HCT116 (cell line): ENCODE measurements around the gene LYST. TPM values are rescaled to one million over a fixed set of nuclear protein-coding genes. Genes with fewer than 3 reads are reported as not detected.

Source experiments
- ATAC-seq: fragments of 200-7000 bp; cut with Tn5 transposase; 2 replicates; pipeline ENCODE4 v1.9.1; 2020; ENCODE audit warnings: mild to moderate bottlenecking, moderate library complexity
- BruUV-seq: library from RNA; stranded (reverse); fragments of 400-500 nt; replicated peaks from 2 replicates; lab custom pipeline; 2021; lab: Mats Ljungman, UMichigan
- CTCF ChIA-PET: fragments of 300-600 bp; sonication (Branson Sonifier 250); formaldehyde crosslinking; loops from one replicate; lab custom pipeline; 2021; ENCODE audit warnings: antibody characterized with exemption; lab: Charles Lee
- POLR2A ChIA-PET: fragments of 300-600, 350-600 bp; sonication (Branson Sonifier 250); formaldehyde crosslinking; loops from one replicate; lab custom pipeline; 2021; ENCODE audit warnings: antibody characterized with exemption; lab: Charles Lee
- RAD21 ChIA-PET, 2 experiments: fragments of 300-600 bp; sonication (Branson Sonifier 250); formaldehyde crosslinking; loops; one replicate each; lab custom pipeline; 2023; ENCODE audit warnings: low total read pairs in 2 of 2; ENCODE audit not compliant: uncharacterized antibody in 2 of 2, unreplicated experiment in 2 of 2, low non-redundant PET in 1 of 2; lab: Charles Lee
- DNase-seq: peaks from one replicate; pipeline ENCODE4 v3.0.0-alpha.2; 2010; ENCODE audit warnings: low read depth, low spot score
- H2AFZ ChIP-seq: fragments of 200-600 bp; shearing (Covaris generic), sonication (generic); 2 replicates; pipeline ENCODE4 v1.6.1; 2017; ENCODE audit warnings: low read depth, mixed run types, mixed read lengths, antibody characterized with exemption, low read length; ENCODE audit not compliant: poor library complexity, severe bottlenecking
- H3K27ac ChIP-seq: 2 replicates; pipeline ENCODE4 v1.5.1; 2012; ENCODE audit warnings: low read depth, low read length
- H3K27me3 ChIP-seq: fragments of 200-600 bp; sonication (generic); 2 replicates; pipeline ENCODE4 v1.6.1; 2016; ENCODE audit warnings: mixed run types, low read length, mixed read lengths; ENCODE audit not compliant: insufficient read depth
- H3K36me3 ChIP-seq, 2 experiments: fragments of 200-500 bp in 1 of 2; fragments of 200-600 bp in 1 of 2; sonication (Bioruptor generic) in 1 of 2; sonication (generic) in 1 of 2; 2 replicates each; pipeline versions ENCODE4 v1.5.1 to v1.6.1; 2014 to 2016; ENCODE audit warnings: low read length in 2 of 2, inconsistent platforms in 1 of 2, mixed read lengths in 1 of 2, mixed run types in 1 of 2; ENCODE audit not compliant: insufficient read depth in 2 of 2, control insufficient read depth in 1 of 2
- H3K4me1 ChIP-seq, 2 experiments: fragments of 200-600 bp in 1 of 2; sonication (generic) in 1 of 2; 2 replicates each; pipeline versions ENCODE4 v1.5.1 to v1.6.1; 2012 to 2017; ENCODE audit warnings: low read length in 2 of 2, inconsistent platforms in 1 of 2, mild to moderate bottlenecking in 1 of 2, mixed read lengths in 1 of 2, mixed run types in 1 of 2, moderate library complexity in 1 of 2; ENCODE audit not compliant: insufficient read depth in 2 of 2, control insufficient read depth in 1 of 2
- H3K4me2 ChIP-seq: fragments of 200-600 bp; sonication (generic); 2 replicates; pipeline ENCODE4 v1.6.1; 2017; ENCODE audit warnings: mixed run types, low read length, mixed read lengths
- H3K4me3 ChIP-seq, 2 experiments: fragments of 200-600 bp in 1 of 2; sonication (generic) in 1 of 2; replicated peaks in 1 of 2; 2 replicates each; pipeline ENCODE4 v1.5.1; 2011 to 2016; ENCODE audit warnings: low read length in 2 of 2, control low read depth in 1 of 2, low read depth in 1 of 2, mild to moderate bottlenecking in 1 of 2, mixed read lengths in 1 of 2, mixed run types in 1 of 2
- H3K79me2 ChIP-seq: fragments of 200-600 bp; sonication (generic); 2 replicates; pipeline ENCODE4 v1.6.1; 2017; ENCODE audit warnings: mild to moderate bottlenecking, mixed run types, low read length, moderate library complexity, mixed read lengths; ENCODE audit not compliant: insufficient read depth
- H3K9ac ChIP-seq: fragments of 200-600 bp; sonication (generic); 2 replicates; pipeline ENCODE4 v1.6.1; 2016; ENCODE audit warnings: low read length, mixed read lengths
- H3K9me2 ChIP-seq: fragments of 200-600 bp; sonication (generic), shearing (Covaris generic); 2 replicates; pipeline ENCODE4 v1.6.1; 2017; ENCODE audit warnings: mixed run types, mild to moderate bottlenecking, moderate library complexity; ENCODE audit not compliant: insufficient read depth
- H3K9me3 ChIP-seq, 2 experiments: fragments of 200-500 bp in 1 of 2; fragments of 200-600 bp in 1 of 2; sonication (Bioruptor generic) in 1 of 2; sonication (generic) in 1 of 2; 2 replicates each; pipeline ENCODE4 v1.6.1; 2014 to 2017; ENCODE audit warnings: low read length in 2 of 2, mixed read lengths in 2 of 2, inconsistent platforms in 1 of 2, low read depth in 1 of 2, mild to moderate bottlenecking in 1 of 2, mixed run types in 1 of 2, moderate library complexity in 1 of 2; ENCODE audit not compliant: control insufficient read depth in 1 of 2, insufficient read depth in 1 of 2
- H4K20me1 ChIP-seq: fragments of 200-600 bp; sonication (generic), shearing (Covaris generic); 2 replicates; pipeline ENCODE4 v1.6.1; 2017; ENCODE audit warnings: mixed run types, mild to moderate bottlenecking, moderate library complexity; ENCODE audit not compliant: insufficient read depth
- ATF3 ChIP-seq: IDR thresholded peaks from 2 replicates; pipeline ENCODE4 v1.6.1; 2012
- CTCF ChIP-seq, 3 experiments: fragments of 200-600 bp in 1 of 3; sonication (generic) in 1 of 3; IDR thresholded peaks in 2 of 3; conservative IDR thresholded peaks in 1 of 3; 2 replicates each; pipeline ENCODE4 v1.5.1; 2012 to 2017; ENCODE audit warnings: low read depth in 2 of 3, low read length in 2 of 3, antibody characterized with exemption in 1 of 3, borderline replicate concordance in 1 of 3, control low read depth in 1 of 3, mild to moderate bottlenecking in 1 of 3, mixed read lengths in 1 of 3, mixed run types in 1 of 3, moderate library complexity in 1 of 3; ENCODE audit not compliant: insufficient read depth in 1 of 3
- ELF1 ChIP-seq: IDR thresholded peaks from 2 replicates; pipeline ENCODE4 v1.6.1; 2012; ENCODE audit warnings: low read depth, borderline replicate concordance
- EZH2 ChIP-seq: fragments of 200-600 bp; sonication (generic); IDR thresholded peaks from 2 replicates; pipeline ENCODE4 v1.6.1; 2017; ENCODE audit warnings: antibody characterized with exemption, mixed run types
- FOSL1 ChIP-seq: IDR thresholded peaks from 2 replicates; pipeline ENCODE4 v1.6.1; 2012; ENCODE audit warnings: low read depth
- JUND ChIP-seq: IDR thresholded peaks from 2 replicates; pipeline ENCODE4 v1.6.1; 2012
- POLR2A ChIP-seq: IDR thresholded peaks from 2 replicates; pipeline ENCODE4 v1.7.0; 2011; ENCODE audit warnings: borderline replicate concordance; ENCODE audit not compliant: insufficient read depth, insufficient read length; ENCODE audit errors: extremely low read depth
- SIN3A ChIP-seq: IDR thresholded peaks from 2 replicates; pipeline ENCODE4 v1.6.1; 2012; ENCODE audit warnings: low read depth
- SRF ChIP-seq: IDR thresholded peaks from 2 replicates; pipeline ENCODE4 v1.6.1; 2012; ENCODE audit warnings: low read depth
- TCF7L2 ChIP-seq: IDR thresholded peaks from 2 replicates; pipeline ENCODE4 v1.7.0; 2011; ENCODE audit warnings: borderline replicate concordance, inconsistent platforms; ENCODE audit not compliant: insufficient read depth, insufficient read length; ENCODE audit errors: extremely low read depth
- ZBTB33 ChIP-seq: IDR thresholded peaks from 2 replicates; pipeline ENCODE4 v1.6.1; 2011; ENCODE audit warnings: mild to moderate bottlenecking, low read length, moderate library complexity; ENCODE audit not compliant: insufficient replicate concordance; ENCODE audit errors: extremely low read depth
- ZFX ChIP-seq: fragments of 450-650 bp; IDR thresholded peaks from 2 replicates; pipeline ENCODE4 v1.6.1; 2017
- ZNF274 ChIP-seq: fragments of 200-500 bp; sonication (Bioruptor generic); IDR thresholded peaks from 2 replicates; pipeline ENCODE4 v1.6.1; 2014; ENCODE audit warnings: mild to moderate bottlenecking, low read depth, low read length, inconsistent platforms
- intact Hi-C: fragments of 100-400 bp; cut with micrococcal nuclease; formaldehyde crosslinking; loops from 2 replicates; pipeline ENCODE4 v1.10.0; 2022
- total RNA-seq: library from RNA; stranded (reverse); gene quantifications from one replicate; pipeline ENCODE4 v1.2.1, GENCODE V29; 2021; ENCODE audit not compliant: unreplicated experiment

The LYST gene
- total RNA-seq, 1 experiment from 2014 or later, result 6.6 TPM

GRCh38 chr1:235854347-235854746 is 12.4 kb downstream of the LYST start:
- ATAC-seq, result no peak
- Histone ChIP-seq H3K9ac (no peak overlapping the region), H3K36me3 (no peaks in the 10 kb centered on the region), H3K27ac (no peak overlapping the region), H3K4me2 (no peak overlapping the region), H3K9me3 (no peaks in the 10 kb centered on the region), H2AFZ (no peak overlapping the region), H3K79me2 (no peaks in the 10 kb centered on the region; the same call in 1 of the 2 replicates), H3K9me2 (no peaks in the 10 kb centered on the region), H3K4me3 (no peak overlapping the region), H3K4me1 (no peaks in the 10 kb centered on the region), H4K20me1 (no peaks in the 10 kb centered on the region), H3K27me3 (no peaks in the 10 kb centered on the region)
- TF ChIP-seq ZFX (no peak), SRF (no peak), FOSL1 (no peak), POLR2A (no peak), ATF3 (no peak), EZH2 (no peak), ZBTB33 (no peak), CTCF (IDR thresholded peaks at IDR 0.05 in 2 of 3, conservative IDR thresholded peaks at IDR 0.05 in 1 of 3; ENCODE audit: borderline replicate concordance in 1 of 3, insufficient read depth in 1 of 3, low read depth in 2 of 3, low read length in 2 of 3) (no peak), JUND (no peak), ELF1 (no peak), SIN3A (no peak), ZNF274 (no peak), TCF7L2 (no peak)
- CTCF ChIA-PET, result interaction anchor here (1.0 to 2.4 kb wide), 2 partner anchors 9 to 11 kb away, joined by 3 to 9 read pairs; no protein-coding TSS in a partner anchor
- POLR2A ChIA-PET, result no interaction called here
- intact Hi-C loops, result no loop called here
- RAD21 ChIA-PET, result no interaction called here
- DNase-seq, result no peak
- BruUV-seq, result no TSS peak
